Activated CD4-positive, alpha-beta memory T cell treated with anti-CD3 and anti-CD28 coated beads, Interleukin-2, amount 10 ng/mL, durations not matched to agents 7 days and 5 days (primary cell): ENCODE measurements around the gene JMJD8. TPM values are rescaled to one million over a fixed set of nuclear protein-coding genes. Genes with fewer than 3 reads are reported as not detected.

Source experiments
- CTCF ChIA-PET: fragments of 350-600 bp; sonication (Branson Sonifier 250); formaldehyde crosslinking; loops from one replicate; lab custom pipeline; 2021; ENCODE audit warnings: antibody characterized with exemption, inconsistent platforms; lab: Charles Lee
- POLR2A ChIA-PET: fragments of 350-600 bp; sonication (Branson Sonifier 250); formaldehyde crosslinking; loops from one replicate; lab custom pipeline; 2021; ENCODE audit warnings: antibody characterized with exemption; lab: Charles Lee
- DNase-seq: peaks from one replicate; pipeline ENCODE4 v3.0.0-alpha.2; 2020
- H3K27ac Mint-ChIP-seq: one replicate; pipeline ENCODE4 v1.8.0; 2021; ENCODE audit warnings: mild to moderate bottlenecking, mixed read lengths
- H3K27me3 Mint-ChIP-seq: one replicate; pipeline ENCODE4 v1.8.0; 2021; ENCODE audit warnings: mixed read lengths
- H3K36me3 Mint-ChIP-seq: one replicate; pipeline ENCODE4 v1.8.0; 2021; ENCODE audit warnings: low read depth, mixed read lengths
- H3K4me1 Mint-ChIP-seq: one replicate; pipeline ENCODE4 v1.8.0; 2021; ENCODE audit warnings: mixed read lengths
- H3K4me3 Mint-ChIP-seq: one replicate; pipeline ENCODE4 v1.8.0; 2021; ENCODE audit warnings: mild to moderate bottlenecking, mixed read lengths
- H3K9me3 Mint-ChIP-seq: one replicate; pipeline ENCODE4 v1.8.0; 2021; ENCODE audit warnings: mixed read lengths
- total RNA-seq, 2 experiments: library from RNA; stranded (reverse); gene quantifications; one replicate each; pipeline ENCODE4 v1.2.3, GENCODE V29; 2021

Gene JMJD8
- total RNA-seq, 2 experiments from 2014 or later, result 27.1 to 27.2 TPM

DNA sequence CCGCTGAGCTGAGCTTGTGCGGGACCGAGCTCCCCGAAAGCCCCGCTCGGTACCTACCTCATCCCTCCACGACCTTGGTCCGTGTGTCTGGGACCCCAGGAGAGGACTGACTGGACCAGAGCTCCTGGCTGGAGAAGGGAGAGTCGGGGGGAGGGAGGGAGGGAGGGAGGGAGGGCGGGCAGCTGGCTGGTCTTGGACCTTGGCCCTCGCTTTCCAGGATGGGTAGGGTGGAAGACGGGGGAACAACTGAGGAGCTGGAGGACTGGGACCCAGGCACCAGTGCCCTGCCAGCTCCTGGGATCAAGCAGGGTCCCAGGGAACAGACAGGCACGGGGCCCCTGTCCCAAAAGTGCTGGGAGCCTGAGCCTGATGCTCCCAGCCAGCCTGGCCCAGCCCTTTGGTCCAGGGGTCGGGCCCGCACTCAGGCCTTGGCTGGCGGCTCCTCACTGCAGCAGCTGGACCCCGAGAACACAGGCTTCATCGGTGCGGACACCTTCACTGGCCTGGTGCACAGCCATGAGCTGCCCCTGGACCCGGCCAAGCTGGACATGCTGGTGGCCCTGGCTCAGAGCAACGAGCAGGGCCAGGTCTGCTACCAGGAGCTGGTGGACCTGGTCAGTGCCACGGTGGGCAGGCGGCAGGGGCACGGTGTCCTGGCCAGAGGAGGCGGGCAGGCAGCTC is 8.1 kb downstream of the JMJD8 start:
- H3K27ac Mint-ChIP-seq, result no peak overlapping the region
- no peaks in the 10 kb centered on the region for H3K27me3 Mint-ChIP-seq
- no peak overlapping the region for H3K4me3 Mint-ChIP-seq
- ChIA-PET POLR2A (interaction anchor here (1.0 to 2.9 kb wide), 7 partner anchors 8 to 27 kb away, joined by 4 to 18 read pairs (median 7); partner anchors contain the start of genes JMJD8, RHOT2, WDR24 and WDR90), CTCF (interaction anchor here (0.6 to 1.7 kb wide), 4 partner anchors 8 to 1374 kb away, joined by 3 to 5 read pairs (median 4); partner anchors contain the start of genes RHOT2 and WDR24)
- peaks cover 10% of the 10 kb centered on the region for H3K36me3 Mint-ChIP-seq
- peaks cover 22% of the 10 kb centered on the region for H3K4me1 Mint-ChIP-seq
- no peaks in the 10 kb centered on the region for H3K9me3 Mint-ChIP-seq
- DNase-seq, result no peak

DNA sequence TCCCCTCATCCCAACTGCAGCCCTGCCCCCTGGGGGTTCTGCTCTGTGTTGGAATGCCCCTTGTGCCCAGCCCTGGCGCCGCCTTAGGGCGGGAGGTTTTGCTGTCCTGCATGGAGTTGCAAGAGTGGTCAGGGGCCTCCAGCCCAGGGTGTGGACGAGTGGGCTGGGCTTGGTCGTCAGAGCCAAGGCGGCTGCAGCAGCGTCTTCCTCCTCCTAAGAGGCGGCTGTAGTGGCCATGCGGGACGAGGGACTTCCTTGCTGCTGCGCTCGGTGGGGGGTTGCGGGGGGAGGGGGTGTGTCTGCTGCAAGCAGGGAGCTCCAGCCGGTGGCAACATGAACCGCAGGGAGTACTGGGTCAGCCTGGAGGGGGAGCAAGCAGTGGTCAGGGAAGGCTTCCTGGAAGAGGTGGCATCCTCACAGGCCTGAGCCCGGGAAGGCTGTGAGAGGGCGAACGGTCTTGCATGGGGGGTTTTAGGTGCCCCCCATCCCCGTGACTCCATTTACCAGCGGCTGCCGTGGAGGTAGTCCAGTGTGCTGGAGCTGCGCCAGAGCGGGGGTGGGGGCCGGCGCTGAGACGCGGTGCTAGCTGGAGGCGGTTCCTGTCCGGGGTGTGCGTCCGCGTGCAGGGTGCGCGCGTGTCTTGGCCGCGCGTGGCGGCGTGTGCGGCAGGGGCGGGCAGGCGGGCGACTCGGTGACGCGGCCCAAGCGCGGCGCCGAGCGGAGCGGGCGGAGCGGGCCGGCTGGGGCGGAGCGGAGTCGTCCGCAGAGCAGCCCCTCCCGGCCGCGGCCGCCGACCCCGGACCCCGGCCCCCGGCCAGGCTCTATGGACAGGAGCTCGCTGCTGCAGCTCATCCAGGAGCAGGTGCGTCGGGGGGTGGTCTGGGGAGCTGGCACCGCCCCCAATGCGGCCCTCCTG is 8.9 kb downstream of the JMJD8 start, which contains the start of gene RHBDL1:
TSS of gene RHBDL1 (plus strand) at position 704 of the 916 bp plus-strand sequence. CDS start at position 824, 120 bp downstream.
- no peak within 1 kb of the TSS for H3K4me3 Mint-ChIP-seq
- POLR2A ChIA-PET, result interaction anchor here (1.0 to 2.9 kb wide), 7 partner anchors 8 to 26 kb away, joined by 4 to 18 read pairs (median 7); partner anchors contain the start of genes JMJD8, RHOT2, WDR24 and WDR90
- CTCF ChIA-PET, result interaction anchor here (1.0 to 1.7 kb wide), 3 partner anchors 7 to 28 kb away, joined by 3 to 4 read pairs (median 4); partner anchors contain the start of genes RHOT2 and WDR24

GRCh38 chr16:674214-674881 is 9.8 kb downstream of the JMJD8 start:
- CTCF ChIA-PET, result no interaction called here
- Mint-ChIP-seq H3K4me1 (peaks cover 21% of the 10 kb centered on the region), H3K9me3 (no peaks in the 10 kb centered on the region), H3K27ac (no peak overlapping the region), H3K36me3 (peaks cover 14% of the 10 kb centered on the region), H3K4me3 (no peak overlapping the region), H3K27me3 (no peaks in the 10 kb centered on the region)
- DNase-seq, result no peak
- POLR2A ChIA-PET, result interaction anchor here (1.7 to 2.6 kb wide), 3 partner anchors 9 to 25 kb away, joined by 5 to 9 read pairs (median 6); partner anchors contain the start of genes JMJD8 and WDR90

More for the DNA sequence above, 8.9 kb downstream of the JMJD8 start, which contains the start of gene RHBDL1:
- DNase-seq, result no peak
- no peaks in the 10 kb centered on the region for H3K9me3 Mint-ChIP-seq
- H3K27ac Mint-ChIP-seq, result no peak within 1 kb of the TSS
- H3K27me3 Mint-ChIP-seq, result no peaks in the 10 kb centered on the region
- H3K36me3 Mint-ChIP-seq, result peaks cover 10% of the 10 kb centered on the region
- peaks cover 20% of the 10 kb centered on the region for H3K4me1 Mint-ChIP-seq

GRCh38 chr16:673399-673991 is 10.6 kb downstream of the JMJD8 start:
- Mint-ChIP-seq H3K4me1 (peaks cover 20% of the 10 kb centered on the region), H3K27ac (no peak overlapping the region), H3K27me3 (no peaks in the 10 kb centered on the region), H3K9me3 (no peaks in the 10 kb centered on the region), H3K36me3 (peaks cover 14% of the 10 kb centered on the region), H3K4me3 (no peak overlapping the region)
- ChIA-PET POLR2A (interaction anchor here (0.6 to 1.3 kb wide), 3 partner anchors 10 to 37 kb away, joined by 3 to 4 read pairs (median 4); partner anchors contain the start of genes JMJD8 and METTL26), CTCF (no interaction called here)
- no peak for DNase-seq

GRCh38 chr16:672851-673250 is 11.3 kb downstream of the JMJD8 start:
- no peak overlapping the region for H3K27ac Mint-ChIP-seq
- CTCF ChIA-PET, result no interaction called here
- DNase-seq, result no peak
- no peaks in the 10 kb centered on the region for H3K27me3 Mint-ChIP-seq
- POLR2A ChIA-PET, result interaction anchor here (0.6 to 1.3 kb wide), 4 partner anchors 9 to 37 kb away, joined by 3 to 4 read pairs (median 4); partner anchors contain the start of genes JMJD8 and METTL26
- H3K36me3 Mint-ChIP-seq, result peaks cover 14% of the 10 kb centered on the region
- H3K4me3 Mint-ChIP-seq, result no peak overlapping the region
- H3K4me1 Mint-ChIP-seq, result peaks cover 20% of the 10 kb centered on the region
- no peaks in the 10 kb centered on the region for H3K9me3 Mint-ChIP-seq

GRCh38 chr16:672371-672770 is 11.8 kb downstream of the JMJD8 start:
- CTCF ChIA-PET, result no interaction called here
- H3K36me3 Mint-ChIP-seq, result peaks cover 14% of the 10 kb centered on the region
- H3K4me1 Mint-ChIP-seq, result peaks cover 23% of the 10 kb centered on the region
- POLR2A ChIA-PET, result interaction anchor here (1.2 kb wide), 1 partner anchor 12 kb away, joined by 3 read pairs; the partner anchor contains the start of gene JMJD8
- no peak overlapping the region for H3K4me3 Mint-ChIP-seq
- H3K27me3 Mint-ChIP-seq, result no peaks in the 10 kb centered on the region
- DNase-seq, result no peak
- H3K9me3 Mint-ChIP-seq, result no peaks in the 10 kb centered on the region
- H3K27ac Mint-ChIP-seq, result no peak overlapping the region

DNA sequence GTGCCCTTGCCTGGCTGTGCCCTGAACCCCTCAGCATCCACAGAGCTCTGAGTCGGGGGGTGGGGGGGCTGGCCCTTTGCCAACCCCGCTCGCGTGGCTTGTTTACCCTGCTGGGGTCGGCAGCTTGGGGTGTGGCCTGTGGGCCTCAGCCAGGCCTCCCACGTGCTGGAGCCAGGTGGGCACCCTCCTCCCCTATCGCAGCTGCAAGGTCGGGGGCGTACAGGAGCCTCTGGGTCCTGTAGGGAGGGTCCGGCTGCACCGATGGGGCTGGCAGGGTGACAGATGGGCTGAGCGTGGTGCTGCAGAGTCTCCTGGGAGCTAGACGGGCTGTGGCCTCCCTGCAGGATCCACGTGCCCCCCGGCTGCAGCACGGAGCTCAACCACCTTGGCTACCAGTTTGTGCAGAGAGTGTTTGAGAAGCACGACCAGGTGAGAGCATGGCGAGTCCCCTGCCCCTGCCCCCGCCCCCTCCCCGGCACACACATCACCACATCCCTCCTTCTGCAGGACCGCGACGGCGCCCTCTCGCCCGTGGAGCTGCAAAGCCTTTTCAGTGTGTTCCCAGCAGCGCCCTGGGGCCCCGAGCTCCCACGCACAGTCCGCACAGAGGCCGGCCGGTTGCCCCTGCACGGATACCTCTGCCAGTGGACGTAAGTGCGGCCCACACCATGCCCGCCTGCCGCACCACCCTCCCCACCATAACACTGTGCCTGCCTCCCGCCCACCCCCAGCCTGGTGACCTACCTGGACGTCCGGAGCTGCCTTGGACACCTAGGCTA is 12.6 kb downstream of the JMJD8 start:
- no peak for DNase-seq
- CTCF ChIA-PET, result no interaction called here

GRCh38 chr16:670485-671352 is 13.4 kb downstream of the JMJD8 start:
- H3K27me3 Mint-ChIP-seq, result no peaks in the 10 kb centered on the region
- H3K4me1 Mint-ChIP-seq, result peaks cover 17% of the 10 kb centered on the region
- peaks cover 14% of the 10 kb centered on the region for H3K36me3 Mint-ChIP-seq
- DNase-seq, result no peak
- peak overlapping the region; percentile 13 for H3K4me3 Mint-ChIP-seq
- no peaks in the 10 kb centered on the region for H3K9me3 Mint-ChIP-seq
- CTCF ChIA-PET, result no interaction called here
- POLR2A ChIA-PET, result interaction anchor here (2.9 to 5.2 kb wide), 2 partner anchors 9 to 21 kb away, joined by 12 to 25 read pairs; partner anchors contain the start of genes STUB1 and WDR90
- no peak overlapping the region for H3K27ac Mint-ChIP-seq

More for the DNA sequence above, 12.6 kb downstream of the JMJD8 start:
- H3K9me3 Mint-ChIP-seq, result no peaks in the 10 kb centered on the region
- no peak overlapping the region for H3K27ac Mint-ChIP-seq
- H3K36me3 Mint-ChIP-seq, result peaks cover 14% of the 10 kb centered on the region
- peaks cover 17% of the 10 kb centered on the region for H3K4me1 Mint-ChIP-seq
- POLR2A ChIA-PET, result interaction anchor here (1.2 to 5.2 kb wide), 2 partner anchors 8 to 13 kb away, joined by 3 to 25 read pairs; partner anchors contain the start of genes JMJD8 and STUB1
- H3K4me3 Mint-ChIP-seq, result peak overlapping the region; percentile 13
- H3K27me3 Mint-ChIP-seq, result no peaks in the 10 kb centered on the region

GRCh38 chr16:669666-670065 is 14.5 kb downstream of the JMJD8 start:
- no peak overlapping the region for H3K27ac Mint-ChIP-seq

GRCh38 chr16:668519-669171 is 15.5 kb downstream of the JMJD8 start:
- CTCF ChIA-PET, result interaction anchor here (1.2 to 1.8 kb wide), 6 partner anchors 7 to 141 kb away, joined by 3 to 8 read pairs (median 4); partner anchors contain the start of genes CAPN15, RHBDL1 and STUB1
- Mint-ChIP-seq H3K27me3 (no peaks in the 10 kb centered on the region), H3K36me3 (peaks cover 15% of the 10 kb centered on the region), H3K4me3 (peak overlapping the region; percentile 77), H3K9me3 (no peaks in the 10 kb centered on the region), H3K27ac (peak overlapping the region; percentile 63), H3K4me1 (peaks cover 12% of the 10 kb centered on the region)
- no peak for DNase-seq
- POLR2A ChIA-PET, result interaction anchor here (1.4 to 5.2 kb wide), 7 partner anchors 11 to 39 kb away, joined by 4 to 25 read pairs (median 6); partner anchors contain the start of genes STUB1, WDR24 and WDR90

More at GRCh38 chr16:669666-670065, 14.5 kb downstream of the JMJD8 start:
- DNase-seq, result no peak
- Mint-ChIP-seq H3K27me3 (no peaks in the 10 kb centered on the region), H3K4me1 (peaks cover 12% of the 10 kb centered on the region), H3K36me3 (peaks cover 14% of the 10 kb centered on the region), H3K9me3 (no peaks in the 10 kb centered on the region), H3K4me3 (peak overlapping the region; percentile 46)
- ChIA-PET POLR2A (interaction anchor here (2.9 to 5.2 kb wide), 2 partner anchors 10 to 20 kb away, joined by 12 to 25 read pairs; partner anchors contain the start of genes STUB1 and WDR90), CTCF (no interaction called here)
